SK-N-MC (cell line): ENCODE measurements around the gene TPP2.

Experiments used
- EZH2 ChIP-seq: fragments of 200-600 bp; sonication (generic); IDR thresholded peaks from one replicate; pipeline ENCODE4 v1.6.1; 2017; ENCODE audit warnings: antibody characterized with exemption
- FOXP2 ChIP-seq: optimal IDR thresholded peaks from 2 replicates; pipeline ENCODE3; 2011; ENCODE audit warnings: mild to moderate bottlenecking, moderate library complexity; ENCODE audit not compliant: insufficient read depth; ENCODE audit errors: extremely low read length, control extremely low read depth
- POLR2AphosphoS5 ChIP-seq: IDR thresholded peaks from 2 replicates; pipeline ENCODE4 v1.6.1; 2012; ENCODE audit warnings: mild to moderate bottlenecking, low read depth, low read length, borderline replicate concordance

DNA sequence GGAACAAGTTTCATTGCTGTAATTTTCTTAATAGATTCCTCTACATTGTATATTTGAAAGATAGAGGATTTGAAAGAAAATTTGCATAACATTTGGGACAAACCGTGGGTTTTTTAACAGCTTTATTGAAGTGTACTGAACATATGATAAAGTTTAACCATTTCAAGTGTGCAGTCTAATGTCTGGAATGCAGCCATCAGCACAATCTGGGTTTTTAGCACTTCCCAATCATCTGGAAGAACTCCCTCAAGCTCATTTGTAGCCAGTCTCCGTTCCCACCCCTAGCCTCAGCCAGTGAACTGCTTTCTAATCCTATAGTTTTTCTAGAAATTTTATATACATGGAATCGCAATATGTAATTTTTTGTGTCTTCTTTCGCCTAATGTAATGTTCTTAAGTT lies 85.4 kb downstream of the TPP2 start:
- no peak for TF ChIP-seq EZH2
- TF ChIP-seq POLR2AphosphoS5, result no peak
- no peak for TF ChIP-seq FOXP2
